ENCODE data around the gene PCBP3. TPM values are rescaled to one million over a fixed set of nuclear protein-coding genes. Genes with fewer than 3 reads are reported as not detected.
"Not testable (repeated sequence)": the region's sequence is repeated elsewhere in the genome, so short reads cannot be mapped to it uniquely, and the experiment has no call there.

PCBP3 gene
- total RNA-seq, 2 experiments from 2014 or later = 1.3 to 1.4 TPM

DNA sequence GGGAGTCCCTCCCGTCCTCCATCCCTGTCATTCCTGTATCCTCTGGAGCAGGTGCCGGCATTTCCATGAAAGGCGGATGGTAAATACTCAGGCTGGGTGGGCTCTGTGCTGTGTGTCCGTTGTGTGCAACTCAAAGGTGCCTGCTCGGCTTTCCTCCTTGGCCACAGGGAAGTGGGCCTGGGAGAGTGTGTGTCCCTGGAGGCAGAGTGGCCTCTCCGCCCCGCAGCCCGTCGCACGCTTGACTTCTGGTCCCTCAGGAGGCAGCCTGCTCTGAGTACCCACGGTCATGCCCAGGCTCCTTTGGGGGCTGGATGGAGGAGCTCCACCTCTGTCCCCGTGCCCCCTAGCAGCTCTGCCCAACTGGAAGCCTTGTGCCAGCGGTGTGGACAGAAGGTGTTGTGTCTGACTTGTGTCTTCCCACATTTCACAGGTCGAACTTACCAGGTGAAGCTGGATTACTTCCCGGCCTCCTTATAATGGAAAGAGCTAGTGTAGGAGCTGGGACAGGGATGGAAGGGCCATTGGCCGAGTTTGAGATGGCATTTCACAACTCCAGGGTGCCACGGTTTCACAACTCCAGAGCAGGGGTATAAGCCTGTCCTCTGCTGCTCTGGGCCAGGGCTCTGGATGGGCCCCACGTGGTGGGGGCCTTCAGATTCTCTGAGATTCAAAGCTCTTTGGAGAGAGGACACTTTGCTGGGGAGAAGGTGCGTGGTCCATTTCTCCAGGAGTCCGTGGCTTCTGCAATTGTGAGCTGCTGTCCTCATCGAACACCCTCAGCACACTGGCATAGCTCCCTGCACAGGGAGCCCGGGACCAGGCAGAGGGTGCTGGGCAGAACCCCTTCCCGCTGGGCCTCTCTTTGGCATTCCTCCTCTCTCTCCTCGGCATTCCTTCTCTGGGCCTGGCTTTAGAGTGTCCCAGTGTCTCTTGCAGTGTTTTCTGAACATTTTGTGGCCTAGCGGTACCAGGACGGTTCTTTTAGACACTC, 185.3 kb downstream of the PCBP3 start:
- no peaks in the 10 kb centered on the region for H3K9me3 Mint-ChIP-seq (ENCODE audit: insufficient read depth)
- ChIA-PET POLR2A (interaction anchor here (0.6 kb wide), 1 partner anchor 294 kb away, joined by 3 read pairs; no protein-coding TSS in a partner anchor), CTCF (no interaction called here)
- DNase-seq (no peak), ATAC-seq (no peak)
- H3K27me3 Mint-ChIP-seq (ENCODE audit: low read depth) = peaks cover 3% of the 10 kb centered on the region
- no peak overlapping the region for H3K27ac Mint-ChIP-seq
- no peaks in the 10 kb centered on the region for H3K36me3 Mint-ChIP-seq (ENCODE audit: low read depth)
- H3K4me3 Mint-ChIP-seq = no peak overlapping the region
- H3K4me1 Mint-ChIP-seq (ENCODE audit: low read depth) = peaks cover 11% of the 10 kb centered on the region

- Mint-ChIP-seq H3K9me3 (ENCODE audit: insufficient read depth) (no peaks in the 10 kb centered on the region), H3K4me1 (ENCODE audit: low read depth) (peaks cover 11% of the 10 kb centered on the region), H3K36me3 (ENCODE audit: low read depth) (no peaks in the 10 kb centered on the region), H3K27me3 (ENCODE audit: low read depth) (no peaks in the 10 kb centered on the region), H3K27ac (no peak overlapping the region), H3K4me3 (no peak overlapping the region)
- POLR2A ChIA-PET = no interaction called here
- ATAC-seq (no peak), DNase-seq (no peak)
- CTCF ChIA-PET = no interaction called here
These were observed 186.1 kb downstream of the PCBP3 start for GRCh38 chr21:45829668-45830067.

GRCh38 chr21:45830221-45830640, 186.7 kb downstream of the PCBP3 start:
- no peak overlapping the region for H3K4me3 Mint-ChIP-seq
- CTCF ChIA-PET = no interaction called here
- ATAC-seq (no peak), DNase-seq (no peak)
- no peaks in the 10 kb centered on the region for H3K9me3 Mint-ChIP-seq (ENCODE audit: insufficient read depth)
- no peak overlapping the region for H3K27ac Mint-ChIP-seq
- no peaks in the 10 kb centered on the region for H3K27me3 Mint-ChIP-seq (ENCODE audit: low read depth)
- POLR2A ChIA-PET = no interaction called here
- peaks cover 11% of the 10 kb centered on the region for H3K4me1 Mint-ChIP-seq (ENCODE audit: low read depth)
- H3K36me3 Mint-ChIP-seq (ENCODE audit: low read depth) = no peaks in the 10 kb centered on the region

- peaks cover 11% of the 10 kb centered on the region for H3K4me1 Mint-ChIP-seq (ENCODE audit: low read depth)
- ChIA-PET CTCF (no interaction called here), POLR2A (no interaction called here)
These were observed 187.3 kb downstream of the PCBP3 start for GRCh38 chr21:45830720-45831366.

GRCh38 chr21:45831991-45832740, 188.6 kb downstream of the PCBP3 start:
- Mint-ChIP-seq H3K9me3 (ENCODE audit: insufficient read depth) (no peaks in the 10 kb centered on the region), H3K36me3 (ENCODE audit: low read depth) (no peaks in the 10 kb centered on the region), H3K4me1 (ENCODE audit: low read depth) (peaks cover 9% of the 10 kb centered on the region), H3K4me3 (no peak overlapping the region), H3K27ac (no peak overlapping the region), H3K27me3 (ENCODE audit: low read depth) (no peaks in the 10 kb centered on the region)
- DNase-seq (no peak), ATAC-seq (no peak)
- ChIA-PET POLR2A (no interaction called here), CTCF (no interaction called here)

More at GRCh38 chr21:45830720-45831366, 187.3 kb downstream of the PCBP3 start:
- H3K9me3 Mint-ChIP-seq (ENCODE audit: insufficient read depth) = no peaks in the 10 kb centered on the region
- no peaks in the 10 kb centered on the region for H3K27me3 Mint-ChIP-seq (ENCODE audit: low read depth)
- no peaks in the 10 kb centered on the region for H3K36me3 Mint-ChIP-seq (ENCODE audit: low read depth)
- H3K27ac Mint-ChIP-seq = no peak overlapping the region
- ATAC-seq = no peak
- H3K4me3 Mint-ChIP-seq = no peak overlapping the region
- DNase-seq = no peak

DNA sequence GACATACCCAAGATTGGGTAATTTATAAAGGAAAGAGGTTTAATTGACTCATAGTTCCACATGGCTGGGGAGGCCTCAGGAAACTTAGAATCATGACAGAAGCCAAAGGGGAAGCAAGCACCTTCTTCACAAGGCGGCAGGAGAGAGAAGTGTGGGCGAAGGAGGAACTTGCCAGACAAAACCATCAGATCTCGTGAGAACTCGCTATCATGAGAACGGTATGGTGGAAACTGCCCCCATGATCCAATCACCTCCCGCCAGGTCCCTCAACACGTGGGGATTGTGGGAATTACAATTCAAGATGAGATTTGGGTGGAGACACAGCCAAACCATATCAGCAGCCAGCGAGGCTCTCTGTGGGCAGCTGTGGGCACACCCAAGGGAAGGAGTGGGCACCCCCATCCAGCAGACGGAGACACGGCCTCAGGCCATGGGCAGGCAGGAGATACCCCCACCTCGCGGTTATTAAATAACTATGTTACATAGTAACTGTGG, 189.3 kb downstream of the PCBP3 start:
- CTCF ChIA-PET; H3K27me3 Mint-ChIP-seq (ENCODE audit: low read depth); H3K4me3 Mint-ChIP-seq: not testable (repeated sequence)

DNA sequence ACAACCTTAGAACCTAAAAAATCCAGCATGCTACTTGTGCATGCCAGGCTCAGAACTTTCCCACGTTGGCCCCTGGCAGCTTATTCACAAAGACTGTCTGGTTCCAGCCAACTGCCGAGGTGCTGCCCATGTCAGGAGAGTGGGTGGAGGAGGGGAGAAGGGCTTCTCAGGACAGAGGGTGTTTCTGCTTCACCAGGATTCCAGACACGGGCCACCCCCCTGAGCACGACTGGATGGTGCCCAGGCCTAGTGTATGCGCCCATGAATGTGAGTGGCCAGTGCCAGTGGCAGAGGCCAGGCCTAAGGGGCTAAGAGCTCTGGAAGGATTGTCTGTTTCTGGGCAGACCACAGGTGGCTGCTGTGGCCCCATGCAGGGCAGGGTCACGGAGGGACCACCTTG, 189.9 kb downstream of the PCBP3 start:
- ATAC-seq (no peak), DNase-seq (no peak)
- H3K36me3 Mint-ChIP-seq (ENCODE audit: low read depth) = no peaks in the 10 kb centered on the region
- H3K27ac Mint-ChIP-seq = no peak overlapping the region
- H3K4me1 Mint-ChIP-seq (ENCODE audit: low read depth) = no peaks in the 10 kb centered on the region
- POLR2A ChIA-PET = no interaction called here
- H3K9me3 Mint-ChIP-seq (ENCODE audit: insufficient read depth) = no peaks in the 10 kb centered on the region
- CTCF ChIA-PET = no interaction called here
- H3K27me3 Mint-ChIP-seq (ENCODE audit: low read depth) = peaks cover 5% of the 10 kb centered on the region
- H3K4me3 Mint-ChIP-seq = no peak overlapping the region

More for the DNA sequence above, 189.3 kb downstream of the PCBP3 start:
- H3K27ac Mint-ChIP-seq; H3K36me3 Mint-ChIP-seq (ENCODE audit: low read depth); DNase-seq; H3K4me1 Mint-ChIP-seq (ENCODE audit: low read depth); ATAC-seq; POLR2A ChIA-PET; H3K9me3 Mint-ChIP-seq (ENCODE audit: insufficient read depth): not testable (repeated sequence)

DNA sequence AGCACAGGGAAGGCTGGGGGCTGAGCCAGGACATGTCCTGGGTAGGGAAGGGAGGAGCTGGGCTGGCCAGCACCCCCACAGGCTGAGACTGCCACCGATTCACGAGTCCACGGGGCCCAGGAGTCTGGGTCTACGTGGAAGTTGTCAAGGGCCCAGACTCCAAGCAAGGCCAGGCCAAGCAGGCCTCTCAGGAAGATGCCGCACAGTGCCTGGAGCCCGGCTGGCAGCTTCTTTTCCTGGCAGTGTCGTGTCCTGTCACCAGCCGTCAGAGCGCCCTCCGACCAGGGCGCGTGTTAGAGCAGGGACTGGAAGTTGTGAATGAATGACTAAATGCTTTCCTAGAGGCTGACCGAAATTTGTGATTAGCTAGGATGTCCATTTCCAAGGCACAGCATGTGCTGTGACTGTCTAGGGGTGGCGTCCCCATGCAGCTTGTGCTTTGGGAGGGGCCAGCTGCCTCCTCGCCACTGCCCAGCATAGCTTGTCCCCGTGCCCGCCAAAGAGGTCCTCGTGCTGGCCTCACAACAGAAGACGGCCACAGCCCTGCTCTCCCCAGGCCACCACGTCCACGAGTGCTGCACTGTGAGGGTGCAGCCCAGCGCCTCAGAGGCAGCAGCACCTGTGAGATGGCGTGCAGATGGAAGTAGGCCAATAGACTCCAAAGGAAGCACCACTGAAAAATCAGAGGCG, 190.6 kb downstream of the PCBP3 start:
- no peak overlapping the region for H3K27ac Mint-ChIP-seq
- no peak overlapping the region for H3K4me3 Mint-ChIP-seq
- POLR2A ChIA-PET = no interaction called here
- DNase-seq (no peak), ATAC-seq (no peak)
- H3K27me3 Mint-ChIP-seq (ENCODE audit: low read depth) = peaks cover 5% of the 10 kb centered on the region
- CTCF ChIA-PET = no interaction called here
- H3K4me1 Mint-ChIP-seq (ENCODE audit: low read depth) = no peaks in the 10 kb centered on the region
- no peaks in the 10 kb centered on the region for H3K9me3 Mint-ChIP-seq (ENCODE audit: insufficient read depth)
- H3K36me3 Mint-ChIP-seq (ENCODE audit: low read depth) = no peaks in the 10 kb centered on the region

GRCh38 chr21:45834821-45835293, 191.3 kb downstream of the PCBP3 start:
- no peak for DNase-seq
- no peak for ATAC-seq
- Mint-ChIP-seq H3K27ac (no peak overlapping the region), H3K4me1 (ENCODE audit: low read depth) (no peaks in the 10 kb centered on the region), H3K9me3 (ENCODE audit: insufficient read depth) (no peaks in the 10 kb centered on the region), H3K4me3 (no peak overlapping the region), H3K36me3 (ENCODE audit: low read depth) (no peaks in the 10 kb centered on the region), H3K27me3 (ENCODE audit: low read depth) (peaks cover 5% of the 10 kb centered on the region)
- ChIA-PET CTCF (no interaction called here), POLR2A (no interaction called here)

DNA sequence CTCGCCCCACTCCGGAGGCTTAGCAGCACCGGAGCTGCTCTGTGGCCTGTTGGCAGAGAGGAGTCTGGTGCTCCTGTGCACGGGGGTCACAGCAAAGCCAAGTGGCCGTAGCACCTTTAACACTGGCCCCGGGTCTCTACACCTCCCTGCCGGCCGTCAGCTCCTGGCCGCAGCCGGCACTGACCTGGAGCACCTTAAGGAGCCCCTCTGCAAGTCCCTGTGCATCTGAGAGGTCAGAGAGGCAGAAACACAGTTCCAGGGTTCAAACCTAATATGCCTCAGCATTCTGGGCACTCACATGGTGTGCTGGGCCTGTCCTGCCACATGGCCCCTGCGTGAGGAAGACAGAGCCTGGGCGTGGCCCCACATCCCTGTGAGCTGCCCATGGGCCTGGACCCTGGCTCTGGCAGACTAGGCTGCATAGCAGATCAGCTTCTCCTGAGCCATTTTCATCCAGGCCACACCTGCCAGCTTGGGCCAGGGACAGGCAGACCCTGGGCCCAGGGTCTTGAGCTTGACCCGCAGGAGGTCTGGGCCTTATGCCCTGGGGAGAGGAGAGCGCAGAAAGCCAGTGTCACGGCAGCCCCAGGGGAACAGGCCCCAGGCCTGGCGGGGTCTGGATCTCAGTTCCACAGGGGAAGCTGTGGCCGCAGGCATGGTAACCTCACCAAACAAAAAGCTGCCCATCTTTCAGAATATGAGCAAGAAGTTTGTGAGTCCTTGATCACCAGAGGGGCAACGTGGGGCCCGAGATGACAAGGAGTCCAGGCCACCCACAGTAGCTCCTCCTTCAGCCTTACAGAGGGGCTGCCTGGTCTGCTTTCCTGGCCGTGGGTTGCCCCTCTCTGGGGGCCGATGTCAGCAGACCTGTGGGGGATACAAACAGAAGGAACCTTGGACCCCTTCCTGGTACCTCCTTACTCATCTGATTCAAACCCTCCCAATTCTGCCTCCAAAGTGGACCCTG, 192.1 kb downstream of the PCBP3 start:
- ATAC-seq (no peak), DNase-seq (no peak)
- no peak overlapping the region for H3K4me3 Mint-ChIP-seq
- H3K4me1 Mint-ChIP-seq (ENCODE audit: low read depth) = no peaks in the 10 kb centered on the region
- CTCF ChIA-PET = no interaction called here
- POLR2A ChIA-PET = no interaction called here
- no peak overlapping the region for H3K27ac Mint-ChIP-seq
- H3K9me3 Mint-ChIP-seq (ENCODE audit: insufficient read depth) = no peaks in the 10 kb centered on the region
- H3K36me3 Mint-ChIP-seq (ENCODE audit: low read depth) = no peaks in the 10 kb centered on the region
- H3K27me3 Mint-ChIP-seq (ENCODE audit: low read depth) = peaks cover 5% of the 10 kb centered on the region

DNA sequence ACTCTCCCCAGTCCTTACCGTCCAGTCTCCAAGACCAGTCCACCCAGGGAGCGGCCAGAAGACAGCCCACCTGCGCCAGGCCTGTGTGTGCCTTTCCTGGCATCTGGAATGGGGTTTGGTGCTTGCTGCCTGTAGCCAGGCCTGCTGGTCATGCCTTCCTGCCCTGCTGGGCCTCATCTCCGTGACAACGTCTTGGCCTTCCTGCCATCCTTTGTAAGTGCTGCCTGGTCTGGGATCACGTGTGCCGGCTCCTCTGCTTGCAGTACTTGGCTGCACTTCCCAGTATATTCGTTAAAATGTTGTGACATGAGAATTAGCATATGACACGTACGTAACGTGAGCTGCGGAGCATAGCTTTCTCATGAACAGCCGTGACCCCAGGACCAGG, 192.7 kb downstream of the PCBP3 start:
- ChIA-PET POLR2A (no interaction called here), CTCF (no interaction called here)
- no peak for ATAC-seq
- Mint-ChIP-seq H3K27ac (no peak overlapping the region), H3K4me3 (no peak overlapping the region), H3K36me3 (ENCODE audit: low read depth) (no peaks in the 10 kb centered on the region), H3K9me3 (ENCODE audit: insufficient read depth) (peaks cover 3% of the 10 kb centered on the region), H3K4me1 (ENCODE audit: low read depth) (no peaks in the 10 kb centered on the region), H3K27me3 (ENCODE audit: low read depth) (peaks cover 5% of the 10 kb centered on the region)
- no peak for DNase-seq

All from activated CD8-positive, alpha-beta T cell treated with anti-CD3 and anti-CD28 coated beads, Interleukin-2, amount 10 ng/mL, durations not matched to agents 7 days and 5 days (primary cell).